Spleen (tissue), 7 donors: Measurements from ENCODE around the gene CABLES2.

Experiments
- POLR2AphosphoS5 ChIP-seq, 3 donors: sonication (generic); formaldehyde crosslinking; IDR thresholded peaks; one replicate each; pipeline ENCODE4 v1.5.1; 2017; ENCODE audit warnings: antibody characterized with exemption in 3 of 3
- TF ChIP-seq, protein P1 (sequence below), 11 experiments: fragments of 200-600 bp in 7 of 11; fragments of 450-650 bp in 4 of 11; sonication (generic) in 4 of 11; IDR thresholded peaks in 8 of 11; conservative IDR thresholded peaks in 3 of 11; 1 replicate in 7 of 11; 2 replicates in 4 of 11; pipeline versions ENCODE4 v1.4.0 to v1.8.0; 2016 to 2021; ENCODE audit warnings: antibody characterized with exemption in 11 of 11, inconsistent platforms in 4 of 11, mild to moderate bottlenecking in 1 of 11
- donor health status: DM: no; HTN: no; CAD: no; lungs with moderate emphysema.
- donor health status: DM: no; HTN: no; CAD: no.
- donor health status: DM: no; HTN: no; CAD: no.

DNA sequence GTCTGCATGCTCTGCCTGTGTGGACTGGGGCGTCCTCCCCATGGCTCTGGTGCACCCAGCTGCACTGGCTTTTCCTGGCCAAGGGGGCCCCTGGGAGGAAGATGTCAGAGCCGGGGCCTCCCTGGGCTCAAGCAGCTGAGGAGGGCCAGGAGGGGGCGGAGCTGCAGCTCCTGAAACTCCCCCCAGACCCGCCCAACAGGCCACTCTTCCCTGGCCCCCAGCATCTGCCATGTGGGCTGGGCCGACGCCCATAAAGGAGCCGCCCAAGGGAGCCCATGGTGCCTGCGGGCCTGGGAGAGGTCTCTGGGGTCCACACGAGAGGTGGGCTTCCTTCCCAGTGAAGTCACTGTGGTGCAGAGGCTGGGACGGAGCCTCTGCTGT is 16.2 kb upstream of the CABLES2 start:
- TF ChIP-seq POLR2AphosphoS5 (IDR thresholded peaks at IDR 0.05) = no peak
- TF ChIP-seq, protein P1, sequence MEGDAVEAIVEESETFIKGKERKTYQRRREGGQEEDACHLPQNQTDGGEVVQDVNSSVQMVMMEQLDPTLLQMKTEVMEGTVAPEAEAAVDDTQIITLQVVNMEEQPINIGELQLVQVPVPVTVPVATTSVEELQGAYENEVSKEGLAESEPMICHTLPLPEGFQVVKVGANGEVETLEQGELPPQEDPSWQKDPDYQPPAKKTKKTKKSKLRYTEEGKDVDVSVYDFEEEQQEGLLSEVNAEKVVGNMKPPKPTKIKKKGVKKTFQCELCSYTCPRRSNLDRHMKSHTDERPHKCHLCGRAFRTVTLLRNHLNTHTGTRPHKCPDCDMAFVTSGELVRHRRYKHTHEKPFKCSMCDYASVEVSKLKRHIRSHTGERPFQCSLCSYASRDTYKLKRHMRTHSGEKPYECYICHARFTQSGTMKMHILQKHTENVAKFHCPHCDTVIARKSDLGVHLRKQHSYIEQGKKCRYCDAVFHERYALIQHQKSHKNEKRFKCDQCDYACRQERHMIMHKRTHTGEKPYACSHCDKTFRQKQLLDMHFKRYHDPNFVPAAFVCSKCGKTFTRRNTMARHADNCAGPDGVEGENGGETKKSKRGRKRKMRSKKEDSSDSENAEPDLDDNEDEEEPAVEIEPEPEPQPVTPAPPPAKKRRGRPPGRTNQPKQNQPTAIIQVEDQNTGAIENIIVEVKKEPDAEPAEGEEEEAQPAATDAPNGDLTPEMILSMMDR (IDR thresholded peaks at IDR 0.05 in 8 of 11, conservative IDR thresholded peaks at IDR 0.05 in 3 of 11) = no peak
